GM18505 (cell line): Measurements from ENCODE around the gene JAM2.

Source experiments
- ATAC-seq: cut with Tn5 transposase; IDR thresholded peaks from one replicate; pipeline ENCODE4 v1.9.1; 2021; ENCODE audit not compliant: unreplicated experiment
- POLR2A ChIP-seq: IDR thresholded peaks from 4 replicates; pipeline ENCODE4 v1.6.1; 2011; ENCODE audit warnings: borderline replicate concordance; ENCODE audit not compliant: insufficient read depth, insufficient read length; ENCODE audit errors: extremely low read depth

The JAM2 gene

DNA sequence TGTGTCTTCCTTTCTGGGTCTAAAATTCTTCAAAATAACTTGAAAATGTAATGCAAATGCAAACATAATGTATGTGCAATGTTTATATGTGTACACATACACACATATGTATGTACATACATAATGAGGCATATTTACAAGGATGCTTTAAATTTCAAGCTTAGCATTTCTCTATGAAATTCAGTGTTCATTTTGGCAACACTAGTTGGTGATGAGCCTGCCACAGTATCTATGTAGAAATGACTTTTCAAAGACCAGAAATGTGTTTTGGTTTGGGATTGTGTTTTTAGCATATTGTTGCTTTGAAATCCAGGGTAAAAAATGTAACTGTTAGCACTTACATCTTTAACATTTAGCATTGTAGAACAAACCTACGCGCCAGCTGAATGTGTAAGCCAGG, 105.8 kb downstream of the JAM2 start:
- TF ChIP-seq POLR2A: no peak
- ATAC-seq: no peak

DNA sequence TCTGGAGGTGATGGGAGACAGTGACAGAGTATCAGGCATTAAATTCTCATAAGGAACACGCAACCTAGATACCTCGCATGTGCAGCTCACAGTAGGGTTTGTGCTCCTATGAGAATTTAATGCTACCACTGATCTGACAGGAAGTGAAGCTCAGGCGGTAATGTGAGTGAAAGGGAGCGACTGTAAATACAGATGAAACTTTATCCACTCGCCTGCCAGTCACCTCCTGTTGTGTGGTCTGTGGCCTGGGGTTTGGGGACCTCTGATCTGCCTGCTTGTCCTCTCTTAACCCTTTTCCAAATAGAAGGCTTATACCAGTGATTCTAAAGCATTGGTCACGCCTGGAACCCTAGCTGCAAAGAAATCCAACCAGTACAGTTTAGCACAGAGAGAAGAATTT, 111.0 kb downstream of the JAM2 start:
- no peak for ATAC-seq

GRCh38 chr21:25752416-25752815, 113.4 kb downstream of the JAM2 start:
- no peak for ATAC-seq

More for the DNA sequence above, 111.0 kb downstream of the JAM2 start:
- TF ChIP-seq POLR2A: no peak

DNA sequence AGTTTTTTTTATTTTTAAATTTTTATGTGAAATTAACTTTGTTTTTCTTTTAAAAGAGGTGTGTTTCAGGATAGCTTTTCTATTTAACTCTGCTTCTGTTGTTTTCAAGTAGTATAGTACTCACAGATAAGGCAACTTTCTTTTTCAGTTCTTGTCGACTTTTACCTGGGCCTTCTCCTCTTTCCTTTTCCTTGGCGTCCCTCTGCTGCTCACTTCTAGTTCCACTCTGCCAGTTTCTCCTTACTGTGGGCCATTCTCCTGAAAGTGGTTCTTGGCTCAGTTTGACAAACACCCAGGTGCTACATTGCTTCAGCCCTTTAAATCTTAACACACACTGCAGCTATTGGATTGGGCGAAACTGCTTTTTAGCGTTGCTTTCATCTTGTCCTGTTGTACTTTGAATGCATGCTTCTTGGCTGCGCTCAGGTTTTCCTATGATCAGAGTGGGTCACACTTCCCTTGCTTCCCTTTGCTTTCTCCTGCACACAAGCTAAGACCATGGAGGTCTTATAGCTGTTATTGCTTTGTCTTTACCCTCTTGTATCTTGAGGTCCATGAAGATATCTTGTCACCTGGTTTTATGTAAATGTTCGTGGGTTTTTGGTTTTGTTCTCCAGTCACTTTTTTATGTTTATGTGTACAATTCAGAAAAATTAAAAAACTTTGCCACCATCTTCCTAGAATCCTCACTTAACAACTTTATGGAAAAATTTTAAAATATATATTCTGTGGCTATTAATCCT, 117.3 kb downstream of the JAM2 start:
- ATAC-seq: no peak
- no peak for TF ChIP-seq POLR2A

More at GRCh38 chr21:25752416-25752815, 113.4 kb downstream of the JAM2 start:
- no peak for TF ChIP-seq POLR2A

GRCh38 chr21:25757531-25757930, 118.5 kb downstream of the JAM2 start:
- no peak for TF ChIP-seq POLR2A
- ATAC-seq: no peak

GRCh38 chr21:25759573-25759972, 120.5 kb downstream of the JAM2 start:
- TF ChIP-seq POLR2A: no peak
- no peak for ATAC-seq

GRCh38 chr21:25760061-25760460, 121.0 kb downstream of the JAM2 start:
- TF ChIP-seq POLR2A: no peak
- no peak for ATAC-seq

DNA sequence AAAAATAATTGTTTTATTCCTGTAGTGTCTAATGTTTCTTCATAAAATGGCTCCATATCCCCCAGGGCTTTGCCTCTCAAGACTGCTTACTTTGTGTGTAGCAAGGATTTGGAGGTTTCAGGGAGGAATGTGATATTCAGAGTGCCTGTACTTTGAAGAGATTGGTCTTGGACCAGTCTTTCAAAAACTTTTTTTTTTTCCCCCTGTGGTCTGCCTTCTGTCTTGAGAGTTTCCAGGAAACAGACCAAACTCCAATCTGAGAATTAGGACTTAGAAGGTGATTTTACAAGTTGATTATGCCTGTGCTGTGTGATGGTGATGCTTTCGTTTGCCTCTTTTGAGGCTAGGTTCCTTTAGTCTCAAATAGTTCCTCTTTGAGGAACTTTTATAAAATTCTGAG, 121.6 kb downstream of the JAM2 start:
- TF ChIP-seq POLR2A: no peak
- no peak for ATAC-seq

DNA sequence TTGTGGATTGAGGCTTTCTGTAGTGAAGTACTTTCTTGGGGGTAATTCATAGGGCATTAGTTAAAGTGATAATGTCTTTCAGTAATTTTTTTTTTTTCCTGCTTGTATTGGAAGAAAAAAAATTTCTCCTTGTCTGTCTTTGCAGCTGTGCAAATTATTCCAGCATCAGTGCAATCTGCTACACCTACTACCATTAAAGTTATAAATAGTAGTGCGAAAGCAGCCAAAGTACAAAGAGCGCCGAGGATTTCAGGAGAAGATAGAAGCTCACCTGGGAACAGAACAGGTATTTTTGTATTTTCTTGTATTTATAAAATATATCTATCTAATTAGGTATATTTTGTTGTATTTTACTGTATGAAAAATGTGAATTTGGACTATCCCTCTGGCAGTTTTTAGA, 125.0 kb downstream of the JAM2 start:
- ATAC-seq: no peak
- TF ChIP-seq POLR2A: no peak
